Stimulated activated CD4-positive, alpha-beta T cell treated with anti-CD3 and anti-CD28 coated beads, Interleukin-2, amount 100 ng/mL, for 48 hours (primary cell): ENCODE results near the gene SLC23A2.

Experiments
- DNase-seq, 2 donors: peaks; one replicate each; pipeline ENCODE4 v3.0.0-alpha.2; 2020

SLC23A2 gene

DNA sequence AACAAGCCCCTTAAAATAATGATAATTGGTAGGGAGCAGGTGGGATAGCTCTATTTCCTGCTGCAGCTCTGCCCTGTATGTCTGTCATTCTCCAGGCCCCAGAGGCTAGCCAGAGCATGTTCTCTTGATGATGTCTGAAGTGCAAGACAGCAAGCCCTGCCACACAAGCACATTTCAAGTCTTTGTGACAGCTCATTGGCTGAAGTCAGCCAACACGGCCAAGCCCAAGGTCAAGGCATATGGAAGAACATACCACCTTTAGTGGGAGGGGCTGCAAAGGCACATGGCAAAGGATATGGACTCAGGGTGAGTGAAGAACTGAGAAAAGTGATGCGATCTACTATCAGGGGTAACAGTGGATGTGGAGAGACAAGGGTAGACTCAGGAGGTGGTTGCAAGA lies 163.6 kb downstream of the SLC23A2 start:
- no peak for DNase-seq

DNA sequence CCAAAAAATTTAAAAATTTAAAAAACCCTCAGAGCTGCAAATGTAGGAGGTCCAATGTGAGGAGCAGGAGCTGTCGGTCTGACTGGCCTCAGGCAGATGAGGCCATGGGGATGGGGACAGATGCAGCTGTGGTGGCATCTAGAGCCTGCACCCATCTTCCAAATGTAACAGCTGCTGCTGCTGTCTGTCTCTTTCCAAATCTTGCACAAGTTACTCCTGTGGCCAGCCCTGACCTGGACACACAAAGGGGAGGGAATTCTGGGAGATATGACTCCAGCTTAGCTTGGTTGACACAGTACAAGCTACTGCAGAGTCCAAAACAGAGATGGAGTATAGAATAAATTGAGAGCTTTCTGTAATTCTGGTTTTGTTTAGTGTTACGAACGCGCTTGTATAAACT lies 164.4 kb downstream of the SLC23A2 start:
- no peak for DNase-seq

DNA sequence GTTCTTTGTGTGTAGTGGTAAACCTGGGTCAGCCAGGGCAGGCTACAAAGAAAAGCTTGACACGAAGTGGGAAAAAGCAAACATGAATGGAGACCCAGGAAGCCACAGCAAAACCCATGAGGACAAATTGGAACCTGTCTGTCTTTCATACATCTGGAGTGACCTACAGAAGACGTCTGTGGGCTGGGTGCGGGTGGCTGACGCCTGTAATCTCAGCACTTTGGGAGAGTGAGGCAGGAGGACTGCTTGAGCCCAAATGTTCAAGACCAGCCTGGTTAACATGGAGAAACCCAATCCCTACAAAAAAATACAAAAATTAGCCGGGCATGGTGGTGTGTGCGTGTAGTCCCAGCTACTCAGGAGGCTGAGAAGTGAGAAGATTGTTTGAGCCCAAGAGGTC lies 164.8 kb downstream of the SLC23A2 start:
- no peak for DNase-seq

DNA sequence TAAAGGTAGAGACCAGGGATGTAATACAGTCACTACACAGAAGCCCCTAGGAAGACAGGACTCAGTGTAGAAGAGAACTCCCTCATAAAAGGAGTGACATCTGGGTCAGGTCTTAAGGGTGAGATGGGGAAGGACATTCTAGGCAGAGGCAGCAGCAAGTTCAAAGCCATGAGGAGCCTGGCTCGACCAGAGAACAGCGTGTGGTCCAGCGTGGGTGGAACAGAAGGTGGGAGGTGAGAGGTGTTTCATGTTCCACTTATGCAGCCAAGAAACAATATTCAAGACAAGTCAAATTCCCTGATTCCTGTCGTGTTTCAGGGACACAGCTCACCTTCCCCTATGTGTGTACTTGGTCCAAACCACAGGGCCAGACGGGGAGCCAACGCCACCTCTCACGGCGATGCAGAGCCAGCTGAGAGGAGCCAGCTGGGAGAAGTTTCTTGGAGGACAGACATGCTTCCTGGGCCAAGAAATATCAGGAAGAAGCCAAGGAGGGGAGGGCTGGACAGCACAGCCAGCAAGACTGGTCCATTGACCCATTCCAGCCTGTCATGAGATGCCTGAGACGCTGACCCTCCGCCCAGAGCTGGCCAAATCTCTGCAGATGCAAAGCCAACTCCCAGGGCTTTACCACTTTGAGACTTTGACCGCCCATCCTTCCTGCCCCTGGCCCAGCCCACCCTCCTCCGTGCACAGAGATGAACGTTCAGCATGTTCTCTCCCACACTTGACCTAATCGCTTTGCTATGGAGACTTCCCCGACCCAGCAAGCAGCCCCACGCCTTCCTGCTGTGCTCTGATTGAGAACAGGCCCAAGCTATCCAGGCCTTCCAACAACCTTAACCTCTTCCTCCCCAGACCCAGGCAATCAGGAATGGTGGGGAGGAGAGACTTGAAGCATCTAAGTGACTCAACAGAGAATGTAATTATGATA lies 165.8 kb downstream of the SLC23A2 start:
- no peak for DNase-seq

DNA sequence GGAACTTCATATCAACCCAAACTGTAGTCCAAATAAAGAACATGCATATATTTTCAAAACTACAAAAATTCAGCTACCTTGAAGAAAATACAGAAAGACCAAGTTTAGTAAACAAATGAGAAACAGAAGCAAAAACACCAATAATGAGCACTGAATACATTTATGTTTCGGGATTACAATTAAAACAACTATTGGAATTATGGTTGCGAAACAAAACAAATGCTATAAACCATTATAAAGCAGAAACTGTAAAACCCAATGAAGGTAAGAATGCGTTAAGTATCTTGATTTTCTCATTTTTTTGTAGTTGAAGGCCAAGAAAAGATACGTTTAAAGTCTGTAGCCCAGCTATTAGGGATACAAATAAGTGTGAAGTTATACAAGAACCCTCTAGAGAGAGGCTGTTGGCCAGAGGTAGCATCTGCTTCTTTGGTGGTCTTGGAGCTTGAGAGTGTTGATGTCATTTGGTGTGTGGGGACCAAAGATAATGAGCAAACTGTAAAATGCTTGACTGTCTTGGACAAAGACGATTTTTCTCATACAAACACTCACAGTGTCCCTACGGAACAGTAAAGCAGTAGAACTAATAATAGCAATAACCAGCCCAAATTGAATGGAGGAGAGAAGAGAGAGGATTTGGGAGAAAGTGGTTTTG lies 168.1 kb downstream of the SLC23A2 start:
- no peak for DNase-seq

GRCh38 chr20:4832469-4832868 lies 168.8 kb downstream of the SLC23A2 start:
- no peak for DNase-seq

GRCh38 chr20:4830696-4831095 lies 170.6 kb downstream of the SLC23A2 start:
- DNase-seq = no peak

- no peak for DNase-seq
Measured at GRCh38 chr20:4830259-4830658, 171.1 kb downstream of the SLC23A2 start.

- DNase-seq = no peak
Measured at GRCh38 chr20:4829514-4830215, 171.6 kb downstream of the SLC23A2 start.

DNA sequence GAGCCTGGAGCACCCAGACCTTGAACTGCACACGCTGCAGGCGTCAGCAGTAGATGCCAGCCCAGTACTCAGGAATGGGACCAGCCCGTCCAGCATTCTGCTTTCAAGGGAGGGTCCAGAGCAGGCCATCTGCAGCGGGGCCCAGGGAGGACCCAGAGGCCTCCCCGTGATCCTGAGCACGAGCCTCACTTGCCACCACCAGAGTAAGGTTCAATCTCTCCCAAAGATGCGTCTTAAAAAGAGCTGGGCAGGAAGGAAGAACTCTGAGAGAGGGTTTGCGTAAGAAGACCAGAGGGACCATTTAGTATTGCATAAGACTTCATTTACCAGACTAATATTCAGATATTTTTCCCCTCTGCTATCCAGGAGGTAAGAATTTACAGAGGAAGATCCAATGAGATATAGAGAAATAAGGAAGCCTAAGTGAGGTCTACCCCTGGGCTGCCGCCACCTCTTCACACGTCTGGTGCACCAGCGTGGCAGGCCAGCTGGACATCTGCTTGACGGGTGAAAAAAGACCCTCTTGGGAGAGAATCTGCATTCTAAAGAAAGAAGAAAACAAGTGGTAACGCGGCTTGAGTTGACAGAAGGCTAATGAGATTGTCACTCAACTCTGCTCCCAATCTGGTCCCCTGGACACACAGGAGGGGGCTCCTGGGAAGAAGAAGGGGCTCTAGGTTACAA lies 172.3 kb downstream of the SLC23A2 start:
- DNase-seq = no peak

GRCh38 chr20:4821590-4821989 lies 179.7 kb downstream of the SLC23A2 start:
- DNase-seq = no peak

GRCh38 chr20:4820806-4821518 lies 180.3 kb downstream of the SLC23A2 start:
- no peak for DNase-seq

- DNase-seq = no peak
Measured at GRCh38 chr20:4819901-4820300, 181.4 kb downstream of the SLC23A2 start.

DNA sequence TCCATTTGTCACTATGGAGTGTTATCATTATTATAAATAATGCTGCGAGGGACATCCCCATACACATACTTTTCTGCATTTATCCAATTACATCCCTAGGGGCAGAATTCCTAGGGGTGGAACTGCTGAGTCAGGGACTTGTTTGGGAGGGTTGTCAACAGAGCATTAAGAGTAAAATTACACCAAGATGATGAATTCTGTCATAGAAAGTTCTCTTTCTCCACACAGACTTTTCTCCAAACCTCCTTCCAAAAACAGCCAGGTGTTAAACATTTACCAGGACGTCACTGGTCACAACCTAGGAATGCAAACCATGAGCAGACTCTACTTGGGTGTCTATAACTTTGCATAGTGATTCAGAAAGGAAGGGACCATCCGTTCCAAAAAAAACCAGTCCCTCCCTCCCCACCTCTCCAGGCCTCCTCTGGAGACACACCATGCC lies 184.1 kb downstream of the SLC23A2 start:
- no peak for DNase-seq

- no peak for DNase-seq
Measured at GRCh38 chr20:4815628-4816027, 185.7 kb downstream of the SLC23A2 start.

GRCh38 chr20:4814696-4815252 lies 186.5 kb downstream of the SLC23A2 start:
- DNase-seq = peak in 1 of 2 donors; percentile 51

GRCh38 chr20:4813863-4814695 lies 187.2 kb downstream of the SLC23A2 start:
- peak in 1 of 2 donors; percentile 44 for DNase-seq

GRCh38 chr20:4813076-4813862 lies 188.0 kb downstream of the SLC23A2 start:
- no peak for DNase-seq

DNA sequence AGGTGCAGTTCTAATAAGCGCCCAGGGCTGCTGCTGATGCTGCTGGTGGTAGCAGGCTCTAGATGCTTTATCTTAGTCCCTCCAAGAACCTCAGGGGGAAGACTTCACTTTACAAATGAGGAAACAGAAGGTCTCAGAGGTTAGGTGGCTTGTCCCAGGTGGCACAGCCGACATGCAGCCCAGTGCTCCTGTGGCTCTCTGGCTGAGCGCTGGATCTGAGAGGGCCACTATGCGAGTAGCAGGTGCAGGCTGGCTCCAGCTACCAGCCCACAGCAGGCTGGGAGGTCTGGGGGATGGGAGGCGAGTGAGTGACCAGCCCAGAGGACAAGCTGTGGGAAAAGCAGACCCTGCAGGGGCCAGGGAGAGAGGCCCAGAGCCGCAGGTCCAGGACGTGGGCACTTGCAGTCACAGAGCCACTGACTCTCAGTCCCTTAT lies 188.7 kb downstream of the SLC23A2 start:
- no peak for DNase-seq

GRCh38 chr20:4812216-4812615 lies 189.1 kb downstream of the SLC23A2 start:
- no peak for DNase-seq
